Measurements from ENCODE around the gene CNTNAP4. TPM values are rescaled to one million over a fixed set of nuclear protein-coding genes. Genes with fewer than 3 reads are reported as not detected.

CNTNAP4 gene
- polyA plus RNA-seq, 1 donor from 2014 or later = 75.8 TPM

- Histone ChIP-seq H3K9me3 (ENCODE audit: low read length) (no peaks in the 10 kb centered on the region), H3K27ac (ENCODE audit: low read length) (no peak overlapping the region), H3K9ac (ENCODE audit: low read length) (no peak overlapping the region), H4K20me1 (ENCODE audit: insufficient read depth) (no peaks in the 10 kb centered on the region), H3K9me2 (ENCODE audit: insufficient read depth, low read length) (no peaks in the 10 kb centered on the region), H2AFZ (ENCODE audit: low read depth, low read length) (no peak overlapping the region), H3K36me3 (ENCODE audit: insufficient read depth, low read length) (no peaks in the 10 kb centered on the region), H3F3A (ENCODE audit: insufficient read depth, low read length, poor library complexity, severe bottlenecking) (no peaks in the 10 kb centered on the region), H3K79me2 (replicated peaks; ENCODE audit: insufficient read depth, low read length) (no peaks in the 10 kb centered on the region), H3K4me3 (ENCODE audit: low read length) (no peak overlapping the region), H3K4me2 (ENCODE audit: low read length) (no peak overlapping the region), H3K27me3 (ENCODE audit: insufficient read depth, low read depth, low read length) (no peaks in the 10 kb centered on the region)
- TF ChIP-seq MXI1 (conservative IDR thresholded peaks at IDR 0.05; ENCODE audit: poor library complexity, severe bottlenecking) (no peak), EZH2 (IDR thresholded peaks at IDR 0.05; ENCODE audit: borderline replicate concordance, insufficient read depth, low read length, poor library complexity, severe bottlenecking) (no peak), TAF1 (IDR thresholded peaks at IDR 0.05; ENCODE audit: low read depth) (no peak), RAD21 (conservative IDR thresholded peaks at IDR 0.05) (no peak), POLR2AphosphoS5 (IDR thresholded peaks at IDR 0.05) (no peak), CTCF (IDR thresholded peaks at IDR 0.05; ENCODE audit: poor library complexity, severe bottlenecking) (no peak), EP300 (conservative IDR thresholded peaks at IDR 0.05; ENCODE audit: poor library complexity, severe bottlenecking) (no peak), SMC3 (conservative IDR thresholded peaks at IDR 0.05; ENCODE audit: poor library complexity) (no peak)
- TF ChIP-seq, protein P1, sequence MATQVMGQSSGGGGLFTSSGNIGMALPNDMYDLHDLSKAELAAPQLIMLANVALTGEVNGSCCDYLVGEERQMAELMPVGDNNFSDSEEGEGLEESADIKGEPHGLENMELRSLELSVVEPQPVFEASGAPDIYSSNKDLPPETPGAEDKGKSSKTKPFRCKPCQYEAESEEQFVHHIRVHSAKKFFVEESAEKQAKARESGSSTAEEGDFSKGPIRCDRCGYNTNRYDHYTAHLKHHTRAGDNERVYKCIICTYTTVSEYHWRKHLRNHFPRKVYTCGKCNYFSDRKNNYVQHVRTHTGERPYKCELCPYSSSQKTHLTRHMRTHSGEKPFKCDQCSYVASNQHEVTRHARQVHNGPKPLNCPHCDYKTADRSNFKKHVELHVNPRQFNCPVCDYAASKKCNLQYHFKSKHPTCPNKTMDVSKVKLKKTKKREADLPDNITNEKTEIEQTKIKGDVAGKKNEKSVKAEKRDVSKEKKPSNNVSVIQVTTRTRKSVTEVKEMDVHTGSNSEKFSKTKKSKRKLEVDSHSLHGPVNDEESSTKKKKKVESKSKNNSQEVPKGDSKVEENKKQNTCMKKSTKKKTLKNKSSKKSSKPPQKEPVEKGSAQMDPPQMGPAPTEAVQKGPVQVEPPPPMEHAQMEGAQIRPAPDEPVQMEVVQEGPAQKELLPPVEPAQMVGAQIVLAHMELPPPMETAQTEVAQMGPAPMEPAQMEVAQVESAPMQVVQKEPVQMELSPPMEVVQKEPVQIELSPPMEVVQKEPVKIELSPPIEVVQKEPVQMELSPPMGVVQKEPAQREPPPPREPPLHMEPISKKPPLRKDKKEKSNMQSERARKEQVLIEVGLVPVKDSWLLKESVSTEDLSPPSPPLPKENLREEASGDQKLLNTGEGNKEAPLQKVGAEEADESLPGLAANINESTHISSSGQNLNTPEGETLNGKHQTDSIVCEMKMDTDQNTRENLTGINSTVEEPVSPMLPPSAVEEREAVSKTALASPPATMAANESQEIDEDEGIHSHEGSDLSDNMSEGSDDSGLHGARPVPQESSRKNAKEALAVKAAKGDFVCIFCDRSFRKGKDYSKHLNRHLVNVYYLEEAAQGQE (IDR thresholded peaks at IDR 0.05; ENCODE audit: borderline replicate concordance) = no peak
Observed at GRCh38 chr16:76484020-76484419, 206.8 kb downstream of the CNTNAP4 start.

DNA sequence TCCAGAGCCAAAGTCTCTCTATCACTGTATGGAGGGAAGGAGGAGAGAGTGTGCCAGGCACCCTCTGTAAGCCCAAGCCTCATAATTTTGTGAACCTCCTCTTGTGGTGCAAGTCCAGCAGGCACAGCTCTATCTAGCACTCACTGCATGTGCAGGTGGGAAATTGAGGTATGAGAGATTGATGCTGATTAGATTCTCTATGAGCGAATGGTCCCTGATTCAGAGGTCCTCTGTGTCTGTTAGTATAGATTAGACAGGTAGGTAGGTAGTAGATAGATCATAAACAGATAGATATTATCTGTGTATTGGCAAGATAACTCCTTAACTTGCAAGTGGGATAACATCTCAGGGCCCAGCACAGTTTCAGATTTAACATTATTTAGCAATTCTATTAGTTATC, 209.5 kb downstream of the CNTNAP4 start:
- no peaks in the 10 kb centered on the region for H3K9me2 ChIP-seq (ENCODE audit: insufficient read depth, low read length)
- H3K9me3 ChIP-seq (ENCODE audit: low read length) = no peaks in the 10 kb centered on the region
- no peaks in the 10 kb centered on the region for H3K36me3 ChIP-seq (ENCODE audit: insufficient read depth, low read length)
- no peak overlapping the region for H3K4me3 ChIP-seq (ENCODE audit: low read length)
- TF ChIP-seq, protein P1 (IDR thresholded peaks at IDR 0.05; ENCODE audit: borderline replicate concordance) = no peak
- TF ChIP-seq RAD21 (conservative IDR thresholded peaks at IDR 0.05) (no peak), EP300 (conservative IDR thresholded peaks at IDR 0.05; ENCODE audit: poor library complexity, severe bottlenecking) (no peak), EZH2 (IDR thresholded peaks at IDR 0.05; ENCODE audit: borderline replicate concordance, insufficient read depth, low read length, poor library complexity, severe bottlenecking) (no peak), SMC3 (conservative IDR thresholded peaks at IDR 0.05; ENCODE audit: poor library complexity) (no peak), POLR2AphosphoS5 (IDR thresholded peaks at IDR 0.05) (no peak), TAF1 (IDR thresholded peaks at IDR 0.05; ENCODE audit: low read depth) (no peak), CTCF (IDR thresholded peaks at IDR 0.05; ENCODE audit: poor library complexity, severe bottlenecking) (no peak), MXI1 (conservative IDR thresholded peaks at IDR 0.05; ENCODE audit: poor library complexity, severe bottlenecking) (no peak)
- H3F3A ChIP-seq (ENCODE audit: insufficient read depth, low read length, poor library complexity, severe bottlenecking) = no peaks in the 10 kb centered on the region
- H3K27ac ChIP-seq (ENCODE audit: low read length) = no peak overlapping the region
- no peak overlapping the region for H3K9ac ChIP-seq (ENCODE audit: low read length)
- H3K79me2 ChIP-seq (replicated peaks; ENCODE audit: insufficient read depth, low read length) = no peaks in the 10 kb centered on the region
- H2AFZ ChIP-seq (ENCODE audit: low read depth, low read length) = no peak overlapping the region
- no peak overlapping the region for H3K4me2 ChIP-seq (ENCODE audit: low read length)
- H3K27me3 ChIP-seq (ENCODE audit: insufficient read depth, low read depth, low read length) = no peaks in the 10 kb centered on the region
- H4K20me1 ChIP-seq (ENCODE audit: insufficient read depth) = no peaks in the 10 kb centered on the region

Data from neural cell (in vitro differentiated cells).